HG02623 (cell line): ENCODE data around the gene CHD5.

Source experiments
- ATAC-seq: cut with Tn5 transposase; IDR thresholded peaks from one replicate; pipeline ENCODE4 v1.9.1; 2021; ENCODE audit warnings: moderate library complexity; ENCODE audit not compliant: unreplicated experiment

CHD5 gene

GRCh38 chr1:6117064-6117463 is 63.1 kb downstream of the CHD5 start:
- no peak for ATAC-seq

GRCh38 chr1:6116137-6116536 is 64.0 kb downstream of the CHD5 start:
- ATAC-seq: no peak

- no peak for ATAC-seq
Observed at GRCh38 chr1:6113745-6114144, 66.4 kb downstream of the CHD5 start.

GRCh38 chr1:6113116-6113515 is 67.0 kb downstream of the CHD5 start:
- ATAC-seq: no peak

GRCh38 chr1:6112690-6113005 is 67.5 kb downstream of the CHD5 start:
- no peak for ATAC-seq

- ATAC-seq: no peak
Observed at GRCh38 chr1:6111991-6112689, 68.0 kb downstream of the CHD5 start.

- ATAC-seq: no peak
Observed at GRCh38 chr1:6111571-6111970, 68.5 kb downstream of the CHD5 start.

GRCh38 chr1:6110326-6110725 is 69.8 kb downstream of the CHD5 start:
- ATAC-seq: no peak

- ATAC-seq: no peak
Observed at GRCh38 chr1:6109688-6110087, 70.4 kb downstream of the CHD5 start.

- ATAC-seq: no peak
Observed at GRCh38 chr1:6108937-6109614, 71.0 kb downstream of the CHD5 start.

GRCh38 chr1:6108476-6108875 is 71.6 kb downstream of the CHD5 start:
- no peak for ATAC-seq

GRCh38 chr1:6107409-6108356 is 72.4 kb downstream of the CHD5 start:
- ATAC-seq: no peak

GRCh38 chr1:6106977-6107376 is 73.1 kb downstream of the CHD5 start:
- no peak for ATAC-seq

- ATAC-seq: no peak
Observed at GRCh38 chr1:6106321-6106731, 73.8 kb downstream of the CHD5 start.

- ATAC-seq: no peak
Observed at GRCh38 chr1:6105763-6106162, 74.4 kb downstream of the CHD5 start.

GRCh38 chr1:6105218-6105679 is 74.9 kb downstream of the CHD5 start:
- ATAC-seq: no peak

- no peak for ATAC-seq
Observed at GRCh38 chr1:6104631-6105030, 75.5 kb downstream of the CHD5 start.

- no peak for ATAC-seq
Observed at GRCh38 chr1:6103854-6104530, 76.1 kb downstream of the CHD5 start.

GRCh38 chr1:6103111-6103853 is 76.8 kb downstream of the CHD5 start:
- ATAC-seq: no peak

- no peak for ATAC-seq
Observed at GRCh38 chr1:6102532-6102845, 77.6 kb downstream of the CHD5 start.
